ENCODE results near the gene PHIP. TPM values are rescaled to one million over a fixed set of nuclear protein-coding genes. Genes with fewer than 3 reads are reported as not detected.

PHIP gene
- total and polyA plus RNA-seq, 10 of the 15 experiments (the other 5 are each of a cell fraction or from before 2014, with no cell fraction given) = 8.5 to 34.6 (median 17.9) TPM

GRCh38 chr6:79076782-79077641 is 1.0 kb downstream of the PHIP start:
- in situ Hi-C loops (cut with MboI) (no loop called here), intact Hi-C loops (cut with micrococcal nuclease; ENCODE audit: unreplicated experiment) (loop anchor here (5.0 to 10.0 kb wide), 2 partner anchors 35 to 388 kb away; no protein-coding TSS in a partner anchor)
- H3K27me3 ChIP-seq (replicated peaks in 1 of 2; ENCODE audit: control insufficient read depth in 2 of 2, insufficient read depth in 2 of 2, low read length in 1 of 2) = no peaks in the 10 kb centered on the region
- peak overlapping the region; percentile 60 for H3K27ac ChIP-seq (ENCODE audit: control insufficient read depth, insufficient read depth)
- ATAC-seq = peak; percentile 63
- whole genome bisulfite sequencing (ENCODE audit: insufficient coverage, insufficient replicate concordance, low lambda C conversion rate, missing lambda C conversion rate) = under 1% methylated on average over 52 of the region's 79 CpGs
- peaks cover 14% of the 10 kb centered on the region for H3K4me1 ChIP-seq (ENCODE audit: control insufficient read depth, insufficient read depth, low read length)
- peak overlapping the region; percentile 79 for H3K9ac ChIP-seq (ENCODE audit: control insufficient read depth, insufficient read depth, low read length)
- SMC1A ChIA-PET (ENCODE audit: uncharacterized antibody, unreplicated experiment) = interaction anchor here (0.7 to 2.0 kb wide), 15 partner anchors 11 to 397 kb away, joined by 3 to 11 read pairs (median 3); no protein-coding TSS in a partner anchor
- H3K9me3 ChIP-seq (replicated peaks; ENCODE audit: control insufficient read depth, insufficient read depth, low read length) = no peaks in the 10 kb centered on the region
- POLR2A ChIA-PET = interaction anchor here (0.7 to 2.7 kb wide), 14 partner anchors 9 to 172 kb away, joined by 3 to 9 read pairs (median 3); no protein-coding TSS in a partner anchor
- H3K4me2 ChIP-seq (ENCODE audit: control insufficient read depth, insufficient read depth) = peak overlapping the region; percentile 71
- no TSS peak for BruUV-seq (replicated peaks)
- no peaks in the 10 kb centered on the region for H4K20me1 ChIP-seq (ENCODE audit: control insufficient read depth, insufficient read depth)
- peaks cover 51% of the 10 kb centered on the region for H3K79me2 ChIP-seq (ENCODE audit: control insufficient read depth, insufficient read depth, low read length)
- peak overlapping the region; percentile 93 for H3K4me3 ChIP-seq
- FAIRE-seq = peak; percentile 35
- H3K36me3 ChIP-seq (ENCODE audit: control insufficient read depth in 2 of 2, insufficient read depth in 2 of 2, low read length in 1 of 2) = no peaks in the 10 kb centered on the region; a peak in 1 of 4 replicates
- no peak overlapping the region for H2AFZ ChIP-seq (ENCODE audit: control insufficient read depth, low read depth, low read length)
- RAD21 ChIA-PET (ENCODE audit: unreplicated experiment) = interaction anchor here (0.6 to 2.6 kb wide), 9 partner anchors 11 to 170 kb away, joined by 3 to 10 read pairs (median 5); no protein-coding TSS in a partner anchor
- CTCF ChIA-PET = interaction anchor here (0.9 to 2.8 kb wide), 6 partner anchors 9 to 170 kb away, joined by 3 to 7 read pairs (median 5); no protein-coding TSS in a partner anchor
- DNase-seq (ENCODE audit: low read depth, low spot score) = no peak
- TF ChIP-seq ZNF217 (IDR thresholded peaks at IDR 0.05) = no peak
- TF ChIP-seq TCF12 (IDR thresholded peaks at IDR 0.05; ENCODE audit: low read depth, low read length) = no peak
- no peak for TF ChIP-seq USF1 (IDR thresholded peaks at IDR 0.05; ENCODE audit: borderline replicate concordance, extremely low read length, insufficient read depth, low read depth, low read length)
- no peak for TF ChIP-seq SP1 (IDR thresholded peaks at IDR 0.05; ENCODE audit: low read depth, low read length)
- no peak for TF ChIP-seq BCL11A (IDR thresholded peaks at IDR 0.05; ENCODE audit: low read depth, low read length)
- TF ChIP-seq CUX1 (IDR thresholded peaks at IDR 0.05; ENCODE audit: insufficient replicate concordance, low read depth, low read length) = no peak
- peak; percentile 50; the same call in 1 of the 2 replicates for TF ChIP-seq CREM (IDR thresholded peaks at IDR 0.05; ENCODE audit: low read depth)
- TF ChIP-seq NKRF (conservative IDR thresholded peaks at IDR 0.05) = peak; percentile 28; the same call in 1 of the 2 replicates
- TF ChIP-seq YY1 (IDR thresholded peaks at IDR 0.05; ENCODE audit: low read depth, low read length) = peak; percentile 33; the same call in 1 of the 2 replicates
- TF ChIP-seq ZNF622 (IDR thresholded peaks at IDR 0.05) = no peak
- no peak for TF ChIP-seq NFYA (IDR thresholded peaks at IDR 0.05; ENCODE audit: borderline replicate concordance, low read depth, low read length)
- TF ChIP-seq ATF2 (IDR thresholded peaks at IDR 0.05; ENCODE audit: low read length) = no peak
- TF ChIP-seq STAT1 (conservative IDR thresholded peaks at IDR 0.05) = 0 out of 2 replicates have a peak, but pooled peaks have one; percentile 54

Data from GM12878 (cell line).